Fibroblast of skin of left biceps (primary cell): ENCODE measurements around the gene TP73.

Experiments used
- DNase-seq, 2 experiments: peaks; one replicate each; pipeline ENCODE4 v3.0.0-alpha.2; 2013; ENCODE audit warnings: low read depth in 2 of 2

TP73 gene

DNA sequence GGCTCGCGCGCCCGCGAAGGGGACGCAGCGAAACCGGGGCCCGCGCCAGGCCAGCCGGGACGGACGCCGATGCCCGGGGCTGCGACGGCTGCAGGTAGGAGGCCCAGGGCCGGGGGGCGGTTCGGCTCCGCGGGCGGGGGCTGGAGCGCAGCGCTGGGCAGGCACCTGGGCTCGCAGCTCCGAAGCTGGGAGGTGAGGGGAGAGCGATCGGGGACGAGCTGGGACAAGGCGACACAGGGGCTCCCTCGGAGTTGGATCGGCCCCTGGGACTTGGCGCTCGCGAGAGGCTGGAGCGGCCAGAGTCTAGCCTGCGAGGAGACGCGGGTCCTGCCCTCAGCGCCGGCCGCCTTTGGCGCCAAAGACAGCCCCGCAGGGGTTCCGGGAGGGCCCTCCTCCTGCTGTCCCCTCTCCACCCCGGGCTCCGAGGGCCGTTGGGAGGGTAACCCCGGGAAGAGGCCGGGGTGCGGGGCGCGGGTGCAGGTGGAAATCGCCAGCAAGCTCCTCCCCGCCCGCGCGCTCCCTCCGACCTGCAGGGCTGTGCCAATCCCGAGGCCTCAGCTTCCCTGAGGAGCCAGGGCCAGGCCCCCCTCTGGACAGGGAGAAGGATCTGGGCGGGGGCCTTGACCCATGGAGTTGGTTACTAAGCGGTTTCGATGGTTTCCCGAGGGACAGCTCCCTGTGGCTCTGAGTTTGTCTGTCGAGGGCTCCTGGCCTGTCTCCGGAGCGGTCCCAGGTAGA lies 401 bp downstream of the TP73 start:
- DNase-seq = no peak

DNA sequence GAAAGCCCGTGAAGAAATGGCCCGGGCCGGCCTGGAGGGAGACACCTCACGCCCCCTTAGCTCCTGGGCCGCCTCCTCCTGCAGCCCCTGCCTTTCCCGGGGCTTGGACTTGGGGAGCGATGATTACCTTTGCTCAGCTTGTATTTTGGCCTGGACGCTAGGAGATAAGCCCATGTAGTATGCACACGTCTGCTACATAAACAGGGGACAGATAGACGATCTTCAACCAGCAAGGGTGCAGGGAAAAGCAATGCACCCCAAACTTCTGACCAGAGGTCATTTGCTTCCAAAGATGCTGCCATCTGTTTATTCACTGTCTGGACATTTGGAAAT lies 936 bp downstream of the TP73 start:
- no peak for DNase-seq

DNA sequence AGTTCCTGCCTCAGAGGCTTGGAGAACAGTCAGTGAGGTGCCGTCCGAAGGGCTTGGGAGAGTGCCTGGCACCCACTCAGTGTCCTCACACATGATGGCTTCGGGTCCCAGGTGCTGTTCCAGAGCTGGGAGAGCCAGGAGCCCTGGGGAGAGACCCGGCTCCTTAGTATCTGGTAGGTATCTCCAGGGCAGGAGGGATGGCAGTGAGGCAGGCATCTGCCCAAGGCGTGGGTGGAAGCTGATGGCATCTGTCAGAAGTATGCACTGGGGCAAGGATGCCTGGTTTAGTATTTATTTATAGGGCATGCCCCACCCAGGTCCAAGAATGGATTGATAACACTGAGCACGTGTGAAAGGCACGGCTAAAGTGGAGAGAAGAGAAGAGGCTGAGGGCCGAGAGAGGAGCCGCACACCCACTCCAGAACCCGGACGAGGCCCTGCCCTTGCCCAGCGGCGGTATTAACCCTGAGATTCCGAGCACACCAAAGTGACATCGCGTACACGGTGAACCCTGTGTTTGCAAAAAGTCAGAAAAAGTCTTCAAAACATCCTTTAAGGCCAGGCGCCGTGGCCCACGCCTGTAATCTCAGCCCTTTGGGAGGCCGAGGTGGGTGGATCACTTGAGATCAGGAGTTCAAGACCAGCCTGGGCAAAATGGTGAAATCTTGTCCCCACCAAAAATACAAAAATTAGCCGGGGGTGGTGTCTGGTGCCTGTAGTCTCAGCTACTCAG lies 2.4 kb downstream of the TP73 start:
- DNase-seq = no peak

DNA sequence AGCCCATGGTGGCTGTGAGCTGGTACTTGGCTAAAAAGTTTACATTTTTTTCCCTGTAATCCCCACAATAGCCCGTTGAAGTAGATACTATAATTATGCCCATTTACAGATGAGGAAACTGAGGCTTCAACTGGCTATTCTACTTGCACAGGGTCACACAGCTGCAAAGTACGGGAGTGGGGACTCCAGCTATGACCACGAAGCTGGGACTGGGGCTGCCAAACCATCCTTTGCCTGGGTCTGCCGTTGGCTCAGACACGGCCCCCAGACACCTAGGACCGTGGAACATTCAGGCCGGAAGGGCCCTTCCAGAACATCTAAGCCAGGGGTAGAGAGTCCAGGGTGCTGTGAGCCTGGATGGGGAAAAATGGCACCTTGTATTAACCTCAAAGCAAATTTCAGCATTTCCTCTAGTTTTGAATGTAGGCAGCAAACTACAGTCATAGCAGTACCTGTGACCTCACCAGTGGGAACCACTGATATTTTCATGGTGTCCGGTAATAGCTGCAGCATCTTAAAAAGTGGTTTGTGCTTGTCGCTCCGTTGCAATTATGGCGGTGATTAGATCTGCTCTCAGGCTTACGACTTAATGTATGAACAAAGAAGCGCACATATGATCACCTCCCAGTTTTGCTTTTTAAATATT lies 4.3 kb downstream of the TP73 start:
- DNase-seq = no peak

DNA sequence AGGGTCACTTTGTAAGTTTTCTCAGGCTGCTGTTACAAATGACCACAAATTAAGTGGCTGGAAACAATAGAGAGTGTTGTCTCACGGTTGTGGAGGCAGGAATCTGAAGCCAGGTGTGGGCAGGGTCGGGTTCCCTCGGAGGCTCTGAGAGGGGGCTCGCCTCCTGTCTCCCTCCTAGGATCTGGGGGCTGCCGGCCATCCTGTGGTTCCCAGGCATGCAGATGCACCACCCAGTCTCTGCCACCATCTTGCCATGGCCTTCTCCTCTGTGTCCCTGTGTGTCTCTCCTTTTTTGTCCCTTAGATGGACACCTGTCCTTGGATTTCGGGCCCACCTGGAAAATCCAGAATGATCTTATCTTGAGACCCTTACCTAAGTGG lies 4.8 kb downstream of the TP73 start:
- no peak for DNase-seq

DNA sequence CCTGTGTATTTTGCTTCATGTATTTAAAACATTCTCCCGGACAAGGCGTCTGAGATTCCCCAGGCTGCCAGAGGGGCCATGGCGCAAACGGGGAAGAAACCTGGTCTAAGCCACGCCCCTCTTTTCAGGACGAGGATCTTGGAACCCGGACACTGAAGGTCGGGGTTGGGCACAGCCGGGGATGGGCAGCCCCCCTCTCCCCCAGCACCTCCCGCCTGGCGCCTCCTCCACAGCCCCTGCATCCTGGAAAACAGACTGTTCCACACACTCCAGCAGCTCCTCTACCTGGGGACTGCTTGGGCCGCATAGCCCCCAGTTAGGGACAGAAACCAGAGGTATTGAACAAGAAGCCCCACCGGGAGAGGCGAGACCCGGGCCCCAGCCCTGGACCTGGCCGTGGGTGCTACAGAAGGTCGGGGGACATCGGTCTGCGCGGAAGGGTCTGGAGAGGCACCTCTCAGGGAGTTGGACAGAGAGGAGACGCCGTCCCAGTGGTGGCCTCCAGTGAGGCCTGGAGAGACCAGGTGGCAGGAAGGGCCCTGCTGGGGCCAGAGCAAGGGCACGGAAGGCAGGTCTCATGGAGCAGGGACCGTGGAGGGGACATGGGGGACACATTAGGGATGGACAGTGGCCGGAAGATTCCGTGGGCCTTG lies 5.4 kb downstream of the TP73 start:
- DNase-seq = no peak

DNA sequence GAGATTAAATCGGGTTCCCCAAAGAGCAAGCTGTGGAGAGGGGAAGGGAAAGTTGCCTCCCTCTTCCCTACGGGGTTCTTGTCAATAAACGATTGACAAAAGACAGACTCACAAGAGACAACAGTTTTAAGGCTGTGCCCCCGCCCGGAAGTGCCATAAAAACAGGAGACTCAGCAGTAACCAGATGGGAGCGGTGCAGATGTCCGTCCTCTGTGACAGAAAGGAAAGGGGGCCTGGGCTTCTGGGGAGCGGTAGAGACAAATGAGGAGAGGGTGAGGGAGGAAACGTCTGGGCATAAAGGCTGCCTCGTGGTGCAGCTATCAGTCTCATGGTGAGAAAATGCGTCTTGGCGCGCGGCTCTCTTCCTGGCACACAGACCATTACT lies 5.9 kb downstream of the TP73 start:
- no peak for DNase-seq

DNA sequence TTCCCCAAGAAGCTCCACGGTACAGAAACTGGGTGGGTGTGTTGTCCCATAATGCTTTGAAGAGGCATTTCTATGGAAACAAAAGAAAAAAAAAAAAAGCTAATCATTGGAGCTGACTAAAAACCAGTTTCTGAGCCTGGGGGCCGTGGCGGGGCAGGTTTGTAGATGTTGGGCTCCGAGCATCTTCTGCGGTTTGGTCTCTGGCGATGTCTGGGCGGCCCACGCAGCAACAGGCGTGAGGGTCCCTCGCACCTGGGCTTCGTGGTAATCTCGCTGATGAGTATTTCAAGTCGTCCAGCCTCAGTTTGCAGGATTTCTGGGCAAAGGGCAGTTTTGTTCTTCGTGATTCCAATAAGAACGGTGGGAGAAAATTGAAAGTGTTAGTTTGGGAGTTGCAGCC lies 6.8 kb downstream of the TP73 start:
- no peak for DNase-seq

DNA sequence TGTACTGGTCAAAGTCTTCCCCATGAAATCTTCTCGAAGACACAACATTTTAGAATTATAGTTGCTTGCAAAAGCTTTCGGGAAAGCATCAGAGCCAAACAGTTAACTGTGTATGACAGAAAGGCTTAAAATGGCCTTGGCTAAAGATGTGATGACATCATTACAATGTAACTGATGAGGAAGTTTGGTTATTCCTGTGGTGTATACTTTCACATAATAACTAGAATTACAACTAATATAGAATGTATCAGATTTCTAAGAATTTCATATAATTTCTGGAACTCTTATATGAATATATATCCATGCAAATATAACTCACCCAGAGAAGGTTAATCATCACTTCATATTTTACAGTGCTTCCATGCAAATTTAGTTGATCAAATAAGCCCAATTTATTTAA lies 8.4 kb downstream of the TP73 start:
- DNase-seq = no peak

DNA sequence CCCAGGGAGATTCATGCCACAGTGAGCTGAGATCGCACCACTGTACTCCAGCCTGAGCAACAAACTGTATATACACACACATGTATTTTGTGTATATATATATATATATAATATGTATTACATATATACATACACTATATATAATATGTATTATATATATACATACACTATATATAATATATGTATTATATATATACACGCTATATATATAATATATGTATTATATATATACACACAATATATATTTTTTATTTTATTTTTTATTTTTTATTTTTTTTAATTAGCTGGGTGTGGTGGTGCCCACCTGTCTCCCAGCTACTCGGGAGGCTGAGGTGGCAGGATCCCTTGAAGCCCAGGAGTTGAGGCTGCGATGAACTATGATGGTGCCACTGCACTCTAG lies 9.3 kb downstream of the TP73 start:
- DNase-seq = no peak

DNA sequence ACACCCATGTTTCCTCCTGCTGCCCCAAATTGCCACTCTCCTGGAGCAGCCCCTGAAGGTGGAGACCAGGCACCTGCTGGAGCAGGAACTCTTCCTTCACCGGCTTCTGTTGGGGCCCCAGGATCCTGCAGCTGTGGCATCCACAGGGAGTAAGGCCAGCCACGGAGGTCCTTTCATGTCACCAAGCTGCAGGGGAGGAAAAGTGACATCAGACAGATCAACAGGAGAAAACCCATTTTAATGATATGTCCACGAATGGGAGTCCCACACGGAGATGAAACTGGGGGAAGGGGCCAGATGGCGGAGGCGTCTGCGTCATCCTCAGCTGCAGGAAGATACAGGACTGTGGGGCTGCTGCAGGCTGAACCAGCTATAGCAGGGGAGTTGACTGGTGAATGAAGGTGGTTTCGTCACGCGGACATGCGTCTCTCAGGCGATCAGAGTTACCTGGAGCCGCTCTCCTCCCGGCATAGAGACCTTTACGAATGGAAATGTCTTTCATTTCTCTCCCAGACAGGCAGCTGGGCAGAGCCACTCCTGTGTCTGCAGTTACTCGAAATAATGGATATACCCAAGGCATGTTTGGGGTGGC lies 9.9 kb downstream of the TP73 start:
- no peak for DNase-seq

DNA sequence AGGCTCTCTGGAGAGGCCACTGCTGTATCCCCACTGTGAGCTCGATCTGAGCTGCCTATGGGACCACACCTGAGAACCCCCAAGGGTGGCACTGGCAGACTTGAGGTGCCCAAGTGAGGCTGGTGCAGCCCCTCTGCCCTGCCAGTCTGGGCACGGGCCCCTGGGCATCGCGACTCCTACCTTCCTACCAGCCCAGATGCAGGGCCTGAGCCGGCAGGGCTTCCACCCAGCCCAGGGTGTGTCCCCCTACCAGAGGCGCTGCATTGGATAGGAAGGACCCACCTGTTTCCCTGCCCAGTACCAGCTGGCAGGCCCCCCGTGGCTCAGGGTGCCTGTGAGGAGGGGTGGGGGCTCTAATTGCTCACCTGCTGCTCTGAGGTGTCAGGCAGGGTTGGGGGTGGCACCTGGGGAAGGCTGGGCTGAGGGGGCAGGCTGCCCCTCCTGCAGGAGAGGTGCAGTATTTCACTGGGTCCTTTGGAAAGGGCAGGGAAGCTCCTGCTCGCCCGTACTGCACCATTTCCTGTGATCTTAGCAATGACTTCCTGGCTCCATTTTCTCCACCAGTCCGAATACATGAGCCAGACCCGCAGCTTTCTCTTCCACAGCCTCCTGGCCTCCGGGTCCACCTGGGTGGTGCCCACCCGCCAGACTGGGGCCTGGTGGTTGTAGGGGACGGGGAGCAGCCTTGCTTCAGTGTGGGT lies 11.8 kb downstream of the TP73 start:
- no peak for DNase-seq

DNA sequence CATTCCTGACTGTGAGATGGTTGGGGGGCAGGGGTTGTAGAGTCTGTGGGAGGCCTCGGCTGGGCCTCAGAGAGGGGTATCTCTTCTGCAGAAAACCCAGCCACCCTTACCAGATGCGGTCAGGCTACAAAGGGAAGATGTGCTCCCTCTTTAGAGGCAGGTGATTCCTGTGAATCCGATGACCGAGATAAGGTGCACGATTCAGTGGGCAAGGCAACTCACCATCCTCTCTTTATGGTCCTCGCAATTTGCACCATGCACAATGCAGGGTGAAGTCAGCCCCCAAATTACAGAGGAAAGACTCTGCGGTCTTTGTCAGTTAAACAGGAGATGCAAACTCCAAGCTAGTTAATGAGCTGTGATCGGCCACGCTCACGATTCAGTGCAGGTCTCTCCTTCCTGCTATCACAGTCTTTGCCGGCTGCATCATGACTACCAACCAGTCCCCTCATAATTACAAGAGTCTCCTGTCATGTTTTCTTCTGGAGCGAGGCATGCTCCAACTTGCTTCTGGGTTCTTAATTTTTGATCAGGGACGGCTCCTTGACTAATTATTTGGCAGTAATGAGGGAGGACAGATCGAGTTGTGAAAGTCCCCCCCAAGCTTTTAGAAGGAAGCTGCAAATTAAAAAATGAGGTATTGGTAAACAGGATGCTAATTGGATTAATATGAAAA lies 12.5 kb downstream of the TP73 start:
- no peak for DNase-seq

DNA sequence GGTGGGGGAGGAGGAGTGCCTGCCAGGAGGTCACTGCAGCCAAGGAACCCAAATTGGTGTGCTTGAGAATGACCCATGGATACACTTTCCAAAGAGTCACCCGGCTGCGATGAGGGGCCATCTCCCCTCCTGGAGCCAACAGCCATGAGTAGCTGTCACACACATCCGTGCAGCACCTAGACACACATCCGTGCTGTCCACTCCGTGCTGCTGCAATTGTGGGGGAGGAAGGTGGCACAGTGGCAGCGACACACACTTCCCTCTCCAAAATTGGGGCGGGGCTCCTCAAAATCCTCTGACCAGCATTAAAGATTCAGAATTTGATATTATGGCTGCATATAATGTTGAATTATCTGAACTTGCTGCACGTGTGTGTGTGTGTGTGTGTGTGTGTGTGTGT lies 15.8 kb downstream of the TP73 start:
- DNase-seq = no peak

DNA sequence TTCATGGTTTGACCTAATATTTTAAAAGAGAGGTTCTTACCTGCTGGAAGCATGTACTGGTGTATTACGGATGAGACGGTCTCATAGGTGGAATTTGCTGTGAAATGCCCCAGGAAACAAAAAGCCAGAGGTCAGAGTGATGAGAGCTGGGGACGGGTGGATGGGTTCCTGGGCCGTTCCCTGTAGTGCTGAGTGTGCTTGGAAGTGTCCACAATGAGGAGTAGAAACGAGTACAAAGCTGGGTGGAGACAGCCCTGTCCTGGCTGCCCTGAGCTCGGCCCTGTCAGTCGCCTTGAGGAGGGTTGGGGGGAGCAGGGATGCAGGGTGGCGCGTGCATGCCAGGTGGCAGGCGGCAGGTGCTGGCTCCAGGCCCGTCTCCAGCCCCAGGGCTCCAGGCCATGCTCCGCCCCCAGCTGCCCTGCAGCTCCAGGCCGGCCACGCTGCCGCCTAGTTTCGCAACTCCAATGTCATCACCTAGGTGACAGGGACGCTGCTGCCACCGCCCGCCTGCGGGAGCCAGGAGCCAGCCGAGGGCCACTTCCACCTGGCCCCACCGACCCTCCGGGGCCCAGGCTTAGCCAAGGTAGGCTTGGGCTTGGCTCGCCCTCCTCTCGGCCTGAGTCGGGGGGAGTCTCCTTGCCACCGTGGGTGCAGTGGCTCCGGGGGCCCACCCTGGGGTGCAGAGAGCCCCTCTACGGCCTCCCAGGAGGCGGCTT lies 16.4 kb downstream of the TP73 start:
- no peak for DNase-seq

DNA sequence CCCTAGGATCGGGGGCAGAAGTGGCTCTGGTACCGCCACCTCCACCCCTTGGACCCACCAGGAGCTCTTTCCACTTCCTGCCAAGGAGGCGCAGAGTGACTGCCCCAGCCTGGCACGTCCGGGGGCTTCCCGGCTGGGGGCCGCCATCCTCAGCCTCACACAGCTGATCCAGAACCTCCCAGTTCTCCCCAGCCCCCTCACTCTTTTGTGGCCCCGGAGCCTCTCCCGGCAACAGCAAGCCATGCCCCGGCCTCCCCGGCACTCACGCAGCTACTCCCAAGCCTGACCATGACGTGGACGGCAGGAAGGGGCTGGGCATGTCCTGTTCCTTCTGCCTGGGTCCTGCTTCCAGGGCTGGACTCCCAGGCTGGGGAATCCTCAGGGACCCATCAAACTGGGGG lies 17.1 kb downstream of the TP73 start:
- no peak for DNase-seq

DNA sequence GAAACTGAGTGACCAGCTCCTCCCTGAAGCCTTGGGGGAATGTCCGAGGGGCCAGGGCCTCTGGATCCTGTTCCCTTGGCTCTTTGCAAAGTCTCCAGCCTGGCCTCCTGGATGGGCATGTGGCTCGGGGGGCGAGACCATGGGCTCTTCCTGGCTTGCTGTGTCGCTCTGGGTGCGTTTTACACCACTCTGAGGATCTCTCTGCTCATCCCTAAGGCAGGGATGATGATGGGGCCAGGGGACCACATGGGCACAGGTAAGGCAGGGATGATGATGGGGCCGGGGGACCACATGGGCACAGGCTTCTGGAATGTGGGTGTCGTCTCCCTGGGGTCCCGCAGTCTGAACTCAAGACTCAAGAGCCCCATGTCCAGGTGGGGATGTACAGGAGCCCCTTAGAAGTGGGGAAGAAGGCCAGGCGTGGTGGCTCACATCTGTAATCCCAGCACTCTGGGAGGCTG lies 17.7 kb downstream of the TP73 start:
- DNase-seq = no peak

DNA sequence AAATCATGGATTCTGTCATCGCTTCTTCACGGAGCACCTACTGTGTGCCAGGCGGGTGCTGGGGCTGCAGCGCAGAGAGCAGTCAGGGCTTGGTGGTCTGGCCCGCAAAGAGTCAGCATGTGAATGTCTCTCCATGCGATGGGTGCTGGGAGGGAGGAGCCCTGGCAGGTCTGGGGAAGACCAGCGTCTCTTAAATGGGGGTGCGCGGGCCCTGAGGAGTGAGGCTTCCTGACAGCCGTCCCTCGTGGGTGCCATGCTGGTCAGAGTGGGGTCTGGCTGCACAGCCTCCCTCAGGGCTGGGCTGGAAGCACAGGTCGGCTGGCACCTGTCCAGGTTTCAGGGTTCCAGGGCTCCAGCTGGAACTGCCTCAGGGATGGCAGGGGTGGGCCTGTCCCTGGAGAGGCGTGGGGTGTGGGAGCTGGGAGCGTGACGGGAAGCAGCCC lies 18.5 kb downstream of the TP73 start:
- DNase-seq = no peak

DNA sequence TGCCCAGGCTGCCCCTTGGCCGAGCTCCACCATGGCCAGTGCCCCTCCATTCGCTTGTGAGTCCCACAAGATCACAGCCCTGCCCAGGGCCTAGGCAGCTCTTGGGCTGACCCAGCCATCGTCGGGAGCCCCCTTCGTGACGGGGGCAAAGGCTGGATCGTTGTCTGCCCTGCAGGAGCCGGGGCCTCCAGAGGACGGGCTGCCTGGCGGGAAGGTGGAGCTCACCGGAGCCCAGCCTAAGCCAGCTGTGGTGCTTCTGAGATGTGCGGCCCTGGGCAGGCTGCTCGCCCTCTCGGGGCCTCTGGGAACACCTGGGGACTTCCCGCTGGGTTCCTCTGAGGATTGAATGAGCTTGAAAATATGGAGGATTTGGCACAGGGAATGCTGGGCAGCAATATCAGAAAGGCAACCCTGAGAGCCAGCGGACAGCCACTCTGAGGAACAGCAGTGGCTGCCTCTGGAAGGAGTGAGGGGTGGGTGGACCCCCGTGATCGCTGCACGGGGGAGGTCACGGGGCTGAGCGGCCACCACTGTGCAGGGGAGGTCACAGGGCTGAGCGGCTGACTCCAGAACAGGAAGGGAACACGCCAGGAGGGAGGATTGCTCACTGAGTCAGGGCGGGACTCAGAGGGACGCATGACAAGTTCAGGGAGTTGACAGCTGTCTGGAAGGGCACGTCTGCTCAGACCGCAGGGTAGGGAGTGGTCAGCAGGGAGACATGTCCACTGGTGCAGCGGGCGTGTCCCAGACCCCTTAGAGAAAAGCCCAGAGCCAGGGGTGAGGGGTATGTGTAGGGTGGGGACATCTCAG lies 19.3 kb downstream of the TP73 start:
- no peak for DNase-seq
